SU-DHL-6 (cell line): ENCODE results near the gene SRPK3.

ENCODE experiments used
- H2AFZ ChIP-seq: fragments of 200-600 bp; sonication (generic); 2 replicates; pipeline ENCODE4 v1.6.1; 2014; ENCODE audit warnings: low read depth, mild to moderate bottlenecking, moderate library complexity, mixed read lengths, antibody characterized with exemption, low read length; ENCODE audit not compliant: severe bottlenecking
- H3F3A ChIP-seq: fragments of 200-600 bp; shearing (Covaris generic); 2 replicates; pipeline ENCODE4 v1.6.0; 2016; ENCODE audit warnings: antibody characterized with exemption, mild to moderate bottlenecking; ENCODE audit not compliant: insufficient read depth
- H3K27ac ChIP-seq: fragments of 200-600 bp; sonication (generic); 2 replicates; pipeline ENCODE4 v1.5.1; 2016; ENCODE audit warnings: low read depth, mild to moderate bottlenecking, low read length, moderate library complexity, mixed read lengths
- H3K27me3 ChIP-seq: fragments of 200-600 bp; sonication (generic), shearing (Covaris generic); 2 replicates; pipeline ENCODE4 v1.6.0; 2014; ENCODE audit warnings: mild to moderate bottlenecking, low read length
- H3K36me3 ChIP-seq: fragments of 200-600 bp; sonication (generic); 2 replicates; pipeline ENCODE4 v1.6.1; 2014; ENCODE audit warnings: mild to moderate bottlenecking, low read length, mixed read lengths
- H3K4me2 ChIP-seq: fragments of 300-600, 200-600 bp; shearing (Covaris generic), sonication (generic); 2 replicates; pipeline ENCODE4 v1.6.0; 2014; ENCODE audit warnings: low read length, low read depth, mild to moderate bottlenecking; ENCODE audit not compliant: poor library complexity, severe bottlenecking
- H3K4me3 ChIP-seq: fragments of 200-600 bp; sonication (generic); 2 replicates; pipeline ENCODE4 v1.5.1; 2014; ENCODE audit warnings: antibody characterized with exemption, low read length, mild to moderate bottlenecking, mixed read lengths; ENCODE audit not compliant: insufficient read depth, poor library complexity, severe bottlenecking
- H3K79me2 ChIP-seq: fragments of 200-600 bp; sonication (generic); 2 replicates; pipeline ENCODE4 v1.6.1; 2014; ENCODE audit warnings: mild to moderate bottlenecking, low read length, moderate library complexity; ENCODE audit not compliant: insufficient read depth
- H3K9ac ChIP-seq: fragments of 200-600 bp; sonication (generic); 2 replicates; pipeline ENCODE4 v1.7.0; 2014; ENCODE audit warnings: mild to moderate bottlenecking, low read length
- H3K9me2 ChIP-seq: fragments of 200-600 bp; sonication (generic); replicated peaks from 2 replicates; pipeline ENCODE4 v1.6.1; 2014; ENCODE audit warnings: low read length; ENCODE audit not compliant: insufficient read depth
- H3K9me3 ChIP-seq: fragments of 200-600 bp; sonication (generic); 2 replicates; pipeline ENCODE4 v1.6.1; 2014; ENCODE audit warnings: low read length, mixed read lengths; ENCODE audit not compliant: insufficient read depth
- H4K20me1 ChIP-seq: fragments of 200-600 bp; sonication (generic); 2 replicates; pipeline ENCODE4 v1.6.1; 2014; ENCODE audit warnings: low read depth, mild to moderate bottlenecking, antibody characterized with exemption, low read length, moderate library complexity, mixed read lengths
- EZH2phosphoT487 ChIP-seq: fragments of 200-600 bp; sonication (generic), shearing (Covaris generic); conservative IDR thresholded peaks from 2 replicates; pipeline ENCODE4 v1.6.1; 2018; ENCODE audit warnings: mild to moderate bottlenecking, antibody characterized with exemption, low read length, moderate library complexity, mixed read lengths
- TF ChIP-seq, protein P1 (sequence below): fragments of 200-600 bp; sonication (generic); IDR thresholded peaks from one replicate; pipeline ENCODE4 v1.5.1; 2017; ENCODE audit warnings: antibody characterized with exemption, mild to moderate bottlenecking, low read length, moderate library complexity; ENCODE audit not compliant: insufficient read depth, poor library complexity, severe bottlenecking

Gene SRPK3

DNA sequence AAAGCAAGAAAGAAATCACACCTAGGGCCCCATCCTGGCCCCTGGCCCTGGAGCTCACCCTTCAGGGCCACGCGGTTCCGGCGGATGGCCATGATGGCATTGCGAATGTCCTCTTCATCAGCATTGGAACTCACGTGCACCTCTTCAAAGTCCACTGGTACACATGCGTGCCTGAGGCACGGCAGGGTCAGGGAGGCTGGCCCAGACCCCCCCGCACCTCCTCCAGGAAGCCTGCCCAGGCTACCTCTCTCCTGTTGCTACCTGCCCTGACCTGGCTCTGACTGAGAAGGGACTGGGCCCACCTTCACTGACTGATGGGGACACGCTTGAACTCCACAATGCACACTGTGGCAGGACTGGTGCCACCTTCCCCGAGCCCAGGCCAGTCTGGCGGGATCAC lies 8.8 kb downstream of the SRPK3 start:
- H3K36me3 ChIP-seq, result no peaks in the 10 kb centered on the region
- H3K4me2 ChIP-seq, result no peak overlapping the region
- no peak overlapping the region for H3K27ac ChIP-seq
- no peaks in the 10 kb centered on the region for H3K27me3 ChIP-seq
- peaks cover 24% of the 10 kb centered on the region for H3K79me2 ChIP-seq
- no peak overlapping the region for H3K9ac ChIP-seq
- H3K4me3 ChIP-seq, result no peak overlapping the region
- no peaks in the 10 kb centered on the region for H4K20me1 ChIP-seq
- H2AFZ ChIP-seq, result no peak overlapping the region
- no peak for TF ChIP-seq EZH2phosphoT487
- TF ChIP-seq, protein P1, sequence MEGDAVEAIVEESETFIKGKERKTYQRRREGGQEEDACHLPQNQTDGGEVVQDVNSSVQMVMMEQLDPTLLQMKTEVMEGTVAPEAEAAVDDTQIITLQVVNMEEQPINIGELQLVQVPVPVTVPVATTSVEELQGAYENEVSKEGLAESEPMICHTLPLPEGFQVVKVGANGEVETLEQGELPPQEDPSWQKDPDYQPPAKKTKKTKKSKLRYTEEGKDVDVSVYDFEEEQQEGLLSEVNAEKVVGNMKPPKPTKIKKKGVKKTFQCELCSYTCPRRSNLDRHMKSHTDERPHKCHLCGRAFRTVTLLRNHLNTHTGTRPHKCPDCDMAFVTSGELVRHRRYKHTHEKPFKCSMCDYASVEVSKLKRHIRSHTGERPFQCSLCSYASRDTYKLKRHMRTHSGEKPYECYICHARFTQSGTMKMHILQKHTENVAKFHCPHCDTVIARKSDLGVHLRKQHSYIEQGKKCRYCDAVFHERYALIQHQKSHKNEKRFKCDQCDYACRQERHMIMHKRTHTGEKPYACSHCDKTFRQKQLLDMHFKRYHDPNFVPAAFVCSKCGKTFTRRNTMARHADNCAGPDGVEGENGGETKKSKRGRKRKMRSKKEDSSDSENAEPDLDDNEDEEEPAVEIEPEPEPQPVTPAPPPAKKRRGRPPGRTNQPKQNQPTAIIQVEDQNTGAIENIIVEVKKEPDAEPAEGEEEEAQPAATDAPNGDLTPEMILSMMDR, result no peak
- no peaks in the 10 kb centered on the region for H3K9me3 ChIP-seq
- H3F3A ChIP-seq, result no peaks in the 10 kb centered on the region
- no peaks in the 10 kb centered on the region for H3K9me2 ChIP-seq

DNA sequence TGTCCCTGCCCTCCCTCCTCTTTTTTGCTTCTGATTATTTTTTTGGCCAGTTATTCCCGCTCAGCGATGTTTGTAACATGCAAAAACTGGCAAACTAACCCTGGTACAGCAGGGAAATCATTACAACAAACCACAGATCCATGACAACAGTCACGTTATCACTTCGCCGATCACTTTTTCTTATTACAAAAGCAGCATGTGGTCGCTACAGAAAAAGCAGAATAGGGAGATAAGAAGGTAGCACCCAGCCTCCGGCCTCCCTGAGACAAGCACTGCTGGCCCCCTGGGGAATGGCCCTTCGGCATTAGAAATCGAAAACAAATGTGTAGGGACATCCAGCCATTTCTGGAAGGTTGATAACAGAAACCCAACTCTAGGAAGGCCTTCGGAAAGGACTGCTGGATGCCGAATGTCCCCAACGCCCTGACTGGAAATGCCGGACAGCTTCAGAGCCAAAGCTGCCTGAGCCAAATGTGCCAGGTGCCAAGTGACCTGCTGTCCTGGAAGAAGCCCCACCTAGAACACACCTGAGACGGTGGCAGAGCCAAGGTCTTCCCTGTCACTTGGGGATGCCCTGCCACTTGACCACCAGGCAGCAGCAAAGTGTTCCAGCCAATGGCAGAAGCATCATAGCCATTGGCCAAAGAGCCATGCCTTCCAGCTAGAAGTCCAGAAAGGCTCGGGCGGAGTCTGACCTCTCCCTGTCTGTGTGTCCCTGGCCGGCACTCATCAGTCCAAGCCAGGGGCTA lies 10.4 kb downstream of the SRPK3 start:
- Histone ChIP-seq H3K36me3 (no peaks in the 10 kb centered on the region), H3K27me3 (no peaks in the 10 kb centered on the region), H3K4me3 (no peak overlapping the region), H3K9me2 (no peaks in the 10 kb centered on the region), H2AFZ (no peak overlapping the region), H3K79me2 (peaks cover 34% of the 10 kb centered on the region), H4K20me1 (no peaks in the 10 kb centered on the region), H3K9me3 (no peaks in the 10 kb centered on the region), H3F3A (no peaks in the 10 kb centered on the region), H3K9ac (no peak overlapping the region), H3K27ac (no peak overlapping the region), H3K4me2 (no peak overlapping the region)
- TF ChIP-seq, protein P1, result no peak

DNA sequence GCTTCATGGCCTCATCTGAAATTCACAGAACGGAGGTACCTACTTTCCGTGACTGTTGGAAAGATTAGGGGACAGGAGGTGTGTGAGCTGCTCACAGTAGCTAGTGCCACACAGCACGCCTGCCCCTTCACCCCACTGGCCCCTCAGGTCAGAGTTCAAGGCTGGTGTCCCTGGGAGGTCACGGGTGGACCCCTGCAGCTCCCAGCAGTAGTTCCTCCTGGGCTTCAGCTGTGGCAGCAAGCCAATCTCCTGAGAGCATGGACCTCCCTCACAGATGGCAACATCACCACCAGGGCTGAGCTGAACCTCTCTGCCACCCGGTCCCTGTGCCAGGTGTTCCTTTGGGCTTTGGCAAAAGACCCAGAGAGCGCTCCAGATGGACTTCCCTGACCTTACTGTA lies 11.5 kb downstream of the SRPK3 start:
- Histone ChIP-seq H3K9me3 (no peaks in the 10 kb centered on the region), H3K4me3 (no peak overlapping the region), H3F3A (no peaks in the 10 kb centered on the region), H3K27me3 (no peaks in the 10 kb centered on the region), H4K20me1 (no peaks in the 10 kb centered on the region), H3K9me2 (no peaks in the 10 kb centered on the region), H3K79me2 (peaks cover 34% of the 10 kb centered on the region), H3K36me3 (no peaks in the 10 kb centered on the region), H3K27ac (no peak overlapping the region), H2AFZ (no peak overlapping the region), H3K9ac (peak overlapping the region; percentile 92; the same call in 1 of the 2 replicates), H3K4me2 (peak overlapping the region; percentile 91)
- no peak for TF ChIP-seq EZH2phosphoT487
- TF ChIP-seq, protein P1, result no peak
